ENCODE results near the gene UMODL1.
"Not testable (repeated sequence)": the region's sequence is repeated elsewhere in the genome, so short reads cannot be mapped to it uniquely, and the experiment has no call there.

Gene UMODL1

DNA sequence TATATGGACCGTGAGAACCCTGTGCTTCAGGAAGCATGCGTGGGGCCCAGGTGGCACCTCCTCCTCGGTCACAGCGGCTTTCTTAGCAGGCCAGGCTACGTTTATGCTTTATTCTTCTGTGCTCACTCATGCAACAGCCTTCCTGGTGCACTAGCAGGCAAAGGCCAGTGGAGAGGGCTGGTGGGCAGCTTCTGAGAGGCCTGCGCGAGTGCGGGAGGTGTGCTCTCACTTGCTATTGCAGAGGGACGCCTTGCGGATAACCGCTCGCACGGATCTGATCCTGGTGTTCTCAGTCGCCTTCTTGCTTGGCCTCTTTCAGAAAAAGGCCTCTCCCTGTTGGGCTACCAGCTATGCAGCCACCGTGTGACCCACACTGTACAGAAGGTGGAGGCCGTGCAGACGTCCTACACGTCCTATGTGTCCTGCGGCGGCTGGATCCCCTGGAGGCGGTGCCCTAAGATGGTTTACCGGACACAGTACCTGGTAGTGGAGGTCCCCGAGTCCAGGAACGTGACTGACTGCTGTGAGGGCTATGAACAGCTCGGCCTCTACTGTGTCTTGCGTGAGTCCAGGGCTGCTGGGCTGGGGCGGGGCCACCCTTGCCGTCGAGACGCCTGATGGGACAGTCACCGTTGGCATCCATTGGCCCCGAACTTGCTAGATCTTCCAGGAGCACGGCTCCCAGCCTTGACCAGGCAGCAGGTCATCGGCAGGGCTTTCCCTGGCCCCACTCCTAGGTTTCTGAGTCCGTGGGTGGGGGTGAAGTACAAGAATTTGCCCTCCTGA is 4.8 kb downstream of the UMODL1 start:
- TF ChIP-seq, protein P1, sequence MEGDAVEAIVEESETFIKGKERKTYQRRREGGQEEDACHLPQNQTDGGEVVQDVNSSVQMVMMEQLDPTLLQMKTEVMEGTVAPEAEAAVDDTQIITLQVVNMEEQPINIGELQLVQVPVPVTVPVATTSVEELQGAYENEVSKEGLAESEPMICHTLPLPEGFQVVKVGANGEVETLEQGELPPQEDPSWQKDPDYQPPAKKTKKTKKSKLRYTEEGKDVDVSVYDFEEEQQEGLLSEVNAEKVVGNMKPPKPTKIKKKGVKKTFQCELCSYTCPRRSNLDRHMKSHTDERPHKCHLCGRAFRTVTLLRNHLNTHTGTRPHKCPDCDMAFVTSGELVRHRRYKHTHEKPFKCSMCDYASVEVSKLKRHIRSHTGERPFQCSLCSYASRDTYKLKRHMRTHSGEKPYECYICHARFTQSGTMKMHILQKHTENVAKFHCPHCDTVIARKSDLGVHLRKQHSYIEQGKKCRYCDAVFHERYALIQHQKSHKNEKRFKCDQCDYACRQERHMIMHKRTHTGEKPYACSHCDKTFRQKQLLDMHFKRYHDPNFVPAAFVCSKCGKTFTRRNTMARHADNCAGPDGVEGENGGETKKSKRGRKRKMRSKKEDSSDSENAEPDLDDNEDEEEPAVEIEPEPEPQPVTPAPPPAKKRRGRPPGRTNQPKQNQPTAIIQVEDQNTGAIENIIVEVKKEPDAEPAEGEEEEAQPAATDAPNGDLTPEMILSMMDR (IDR thresholded peaks at IDR 0.05; ENCODE audit: low read length): no peak
- Histone ChIP-seq H3K9me3 (replicated peaks; ENCODE audit: insufficient read depth, low read length) (no peaks in the 10 kb centered on the region), H3K9ac (ENCODE audit: low read length) (no peak overlapping the region), H3K27ac (ENCODE audit: low read length) (no peak overlapping the region), H3K36me3 (replicated peaks; ENCODE audit: insufficient read depth, low read length) (no peaks in the 10 kb centered on the region), H2AFZ (ENCODE audit: low read length) (no peak overlapping the region), H3K4me3 (ENCODE audit: low read length) (no peak overlapping the region), H3K4me2 (ENCODE audit: low read depth, low read length) (no peak overlapping the region), H3K79me2 (ENCODE audit: low read length) (no peaks in the 10 kb centered on the region), H3F3A (ENCODE audit: insufficient read depth, low read length) (peaks cover 13% of the 10 kb centered on the region), H3K27me3 (replicated peaks; ENCODE audit: insufficient read depth, low read length) (no peaks in the 10 kb centered on the region), H3K4me1 (ENCODE audit: low read length) (peaks cover 22% of the 10 kb centered on the region), H3K9me2 (replicated peaks; ENCODE audit: insufficient read depth, low read length) (no peaks in the 10 kb centered on the region), H4K20me1 (ENCODE audit: insufficient read depth, low read length) (no peaks in the 10 kb centered on the region)
- DNase-seq: no peak

DNA sequence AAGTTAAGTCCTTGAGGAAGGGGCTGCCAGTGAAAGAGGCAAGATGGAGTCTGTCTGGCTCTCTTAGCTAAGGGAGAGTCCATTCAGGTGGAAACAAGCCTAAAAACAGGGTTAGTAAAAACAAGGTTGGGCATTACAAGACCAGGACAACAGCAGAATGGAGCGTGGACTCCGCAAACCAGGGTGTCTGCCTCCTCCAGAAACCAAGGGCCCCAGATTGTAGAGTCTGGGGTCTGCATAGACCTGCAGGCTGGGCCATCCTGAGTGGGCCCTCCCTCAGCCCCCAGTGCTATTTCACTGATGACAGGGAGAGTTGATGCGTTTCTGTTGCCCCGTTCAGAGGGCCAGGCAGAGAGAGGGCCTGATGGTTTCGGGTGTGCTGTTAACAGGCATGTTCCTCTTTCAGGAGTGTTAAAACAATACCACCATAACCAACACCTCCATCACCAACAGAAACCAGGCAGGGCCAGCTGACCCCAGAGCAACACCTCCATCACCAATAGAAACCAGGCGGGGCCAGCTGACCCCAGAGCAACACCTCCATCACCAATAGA is 6.6 kb downstream of the UMODL1 start:
- not testable (repeated sequence) for H3K9me2 ChIP-seq (replicated peaks; ENCODE audit: insufficient read depth, low read length); H4K20me1 ChIP-seq (ENCODE audit: insufficient read depth, low read length); H3K79me2 ChIP-seq (ENCODE audit: low read length); H3K27me3 ChIP-seq (replicated peaks; ENCODE audit: insufficient read depth, low read length); H3K9me3 ChIP-seq (replicated peaks; ENCODE audit: insufficient read depth, low read length); H3K4me3 ChIP-seq (ENCODE audit: low read length); H3K36me3 ChIP-seq (replicated peaks; ENCODE audit: insufficient read depth, low read length)
- peak overlapping the region; percentile 26; the same call in 1 of the 2 replicates for H3K4me2 ChIP-seq (ENCODE audit: low read depth, low read length)
- peaks cover 13% of the 10 kb centered on the region for H3F3A ChIP-seq (ENCODE audit: insufficient read depth, low read length)
- H3K4me1 ChIP-seq (ENCODE audit: low read length): peaks cover 22% of the 10 kb centered on the region
- peak overlapping the region; percentile 36 for H3K9ac ChIP-seq (ENCODE audit: low read length)
- peak; percentile 78 for DNase-seq
- peak overlapping the region; percentile 42; the same call in 1 of the 2 replicates for H2AFZ ChIP-seq (ENCODE audit: low read length)
- peak overlapping the region; percentile 80 for H3K27ac ChIP-seq (ENCODE audit: low read length)

DNA sequence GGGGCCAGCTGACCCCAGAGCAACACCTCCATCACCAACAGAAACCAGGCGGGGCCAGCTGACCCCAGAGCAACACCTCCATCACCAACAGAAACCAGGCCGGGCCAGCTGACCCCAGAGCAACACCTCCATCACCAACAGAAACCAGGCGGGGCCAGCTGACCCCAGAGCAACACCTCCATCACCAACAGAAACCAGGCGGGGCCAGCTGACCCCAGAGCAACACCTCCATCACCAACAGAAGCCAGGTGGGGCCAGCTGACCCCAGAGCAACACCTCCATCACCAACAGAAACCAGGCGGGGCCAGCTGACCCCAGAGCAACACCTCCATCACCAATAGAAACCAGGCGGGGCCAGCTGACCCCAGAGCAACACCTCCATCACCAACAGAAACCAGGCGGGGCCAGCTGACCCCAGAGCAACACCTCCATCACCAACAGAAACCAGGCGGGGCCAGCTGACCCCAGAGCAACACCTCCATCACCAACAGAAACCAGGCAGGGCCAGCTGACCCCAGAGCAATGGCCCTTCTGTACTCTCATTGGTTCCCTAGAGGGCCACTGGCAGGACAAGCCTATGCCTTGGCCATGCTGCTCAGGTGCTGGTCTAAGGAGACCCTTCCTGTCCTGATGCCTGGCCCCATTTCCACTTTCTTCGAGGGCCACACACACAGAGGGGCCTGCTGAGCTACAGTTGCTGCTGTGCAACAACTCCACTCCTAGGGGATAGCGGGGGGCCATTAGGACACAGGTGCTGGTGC is 7.3 kb downstream of the UMODL1 start:
- Histone ChIP-seq H3K4me2 (ENCODE audit: low read depth, low read length) (peak overlapping the region; percentile 72), H3K9ac (ENCODE audit: low read length) (peak overlapping the region; percentile 23; the same call in 1 of the 2 replicates), H3K4me1 (ENCODE audit: low read length) (peaks cover 22% of the 10 kb centered on the region), H3K4me3 (ENCODE audit: low read length) (0 out of 2 replicates have a peak overlapping the region, but pooled peaks have one; percentile 3), H2AFZ (ENCODE audit: low read length) (peak overlapping the region; percentile 63), H3F3A (ENCODE audit: insufficient read depth, low read length) (peaks cover 13% of the 10 kb centered on the region), H3K27ac (ENCODE audit: low read length) (peak overlapping the region; percentile 83)
- H3K9me2 ChIP-seq (replicated peaks; ENCODE audit: insufficient read depth, low read length); H4K20me1 ChIP-seq (ENCODE audit: insufficient read depth, low read length); H3K36me3 ChIP-seq (replicated peaks; ENCODE audit: insufficient read depth, low read length); H3K27me3 ChIP-seq (replicated peaks; ENCODE audit: insufficient read depth, low read length); DNase-seq; H3K79me2 ChIP-seq (ENCODE audit: low read length); H3K9me3 ChIP-seq (replicated peaks; ENCODE audit: insufficient read depth, low read length): not testable (repeated sequence)

DNA sequence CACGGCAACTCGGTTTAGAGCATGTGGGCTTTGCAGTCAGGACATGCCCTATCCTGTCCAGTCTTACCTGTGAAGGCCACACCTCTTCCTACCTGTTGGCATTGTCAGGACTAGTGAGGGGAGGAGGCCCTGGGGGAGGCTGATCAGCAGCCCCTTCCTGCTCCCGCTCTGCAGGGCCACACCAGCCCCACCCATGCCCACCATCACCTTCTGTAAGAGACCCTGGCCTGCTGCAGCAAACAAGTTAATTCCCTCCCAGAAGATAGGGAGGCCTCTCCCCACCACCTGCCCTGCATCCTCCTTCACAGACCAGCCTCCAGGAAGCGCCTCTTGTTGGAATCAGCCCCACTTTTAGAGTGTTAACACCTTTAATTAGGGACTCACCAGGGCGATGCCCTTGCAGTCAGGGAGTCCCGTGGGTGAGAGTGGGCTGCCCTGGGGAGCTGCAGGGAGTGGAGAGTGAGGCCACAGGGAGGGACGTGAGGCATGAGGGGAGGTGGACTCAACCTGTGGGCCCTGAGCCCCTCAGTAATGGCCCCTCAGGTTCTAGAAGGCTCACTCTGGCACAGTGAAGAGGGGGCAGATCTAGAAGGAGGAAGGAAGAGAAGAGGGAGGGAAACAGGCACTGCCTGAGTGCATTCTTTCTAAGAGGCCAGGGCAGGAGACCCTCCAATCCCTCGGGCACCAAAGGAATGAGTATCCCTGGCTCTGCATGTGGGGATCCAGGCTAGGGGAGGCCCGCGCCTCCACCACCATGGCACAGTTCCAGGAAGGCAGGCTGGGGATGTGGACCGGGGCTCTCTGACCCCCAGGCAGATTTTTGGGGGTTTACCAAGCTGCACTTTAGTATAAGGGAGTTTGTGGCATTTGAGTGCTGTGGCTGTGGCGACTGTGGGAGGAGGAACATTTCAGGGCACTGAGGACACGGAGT is 8.2 kb downstream of the UMODL1 start:
- DNase-seq: no peak
- TF ChIP-seq EZH2 (optimal IDR thresholded peaks at IDR 0.05; ENCODE audit: low read depth, low read length) (no peak), EZH2phosphoT487 (IDR thresholded peaks at IDR 0.05; ENCODE audit: low read length) (no peak)
- TF ChIP-seq, protein P1 (IDR thresholded peaks at IDR 0.05; ENCODE audit: low read length): no peak
- H3K36me3 ChIP-seq (replicated peaks; ENCODE audit: insufficient read depth, low read length): no peaks in the 10 kb centered on the region

More for the DNA sequence above, 8.2 kb downstream of the UMODL1 start:
- Histone ChIP-seq H3K9me2 (replicated peaks; ENCODE audit: insufficient read depth, low read length) (no peaks in the 10 kb centered on the region), H3F3A (ENCODE audit: insufficient read depth, low read length) (peaks cover 13% of the 10 kb centered on the region), H3K9me3 (replicated peaks; ENCODE audit: insufficient read depth, low read length) (no peaks in the 10 kb centered on the region), H3K79me2 (ENCODE audit: low read length) (no peaks in the 10 kb centered on the region), H4K20me1 (ENCODE audit: insufficient read depth, low read length) (no peaks in the 10 kb centered on the region), H3K9ac (ENCODE audit: low read length) (peak overlapping the region; percentile 23; the same call in 1 of the 2 replicates), H3K4me2 (ENCODE audit: low read depth, low read length) (peak overlapping the region; percentile 72), H3K27me3 (replicated peaks; ENCODE audit: insufficient read depth, low read length) (no peaks in the 10 kb centered on the region), H3K4me1 (ENCODE audit: low read length) (peaks cover 22% of the 10 kb centered on the region), H3K27ac (ENCODE audit: low read length) (peak overlapping the region; percentile 83), H2AFZ (ENCODE audit: low read length) (peak overlapping the region; percentile 63), H3K4me3 (ENCODE audit: low read length) (0 out of 2 replicates have a peak overlapping the region, but pooled peaks have one; percentile 3)

All from MM.1S (cell line).